ENCODE data around the gene LENG9.

Gene LENG9

DNA sequence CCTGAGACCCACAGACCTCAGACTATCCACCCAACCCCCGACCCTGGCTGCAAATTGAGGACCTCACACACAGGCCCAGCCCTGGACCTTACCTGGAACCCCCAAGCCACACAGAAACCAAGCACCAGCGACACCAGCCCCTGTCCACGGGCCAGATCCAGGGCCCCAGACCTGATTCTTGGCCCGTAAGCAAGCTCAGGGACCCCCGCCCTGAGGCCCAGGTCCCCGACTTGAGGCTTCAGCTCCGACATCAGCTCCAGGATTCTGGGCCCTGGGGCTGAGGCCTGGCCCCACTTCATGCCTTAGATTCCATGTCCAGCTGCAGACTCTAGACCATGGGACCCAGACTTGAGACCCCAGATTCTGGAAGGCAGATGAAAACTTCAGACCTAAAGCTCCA is 42.1 kb downstream of the LENG9 start:
- DNase-seq (ENCODE audit: low spot score): no peak

DNA sequence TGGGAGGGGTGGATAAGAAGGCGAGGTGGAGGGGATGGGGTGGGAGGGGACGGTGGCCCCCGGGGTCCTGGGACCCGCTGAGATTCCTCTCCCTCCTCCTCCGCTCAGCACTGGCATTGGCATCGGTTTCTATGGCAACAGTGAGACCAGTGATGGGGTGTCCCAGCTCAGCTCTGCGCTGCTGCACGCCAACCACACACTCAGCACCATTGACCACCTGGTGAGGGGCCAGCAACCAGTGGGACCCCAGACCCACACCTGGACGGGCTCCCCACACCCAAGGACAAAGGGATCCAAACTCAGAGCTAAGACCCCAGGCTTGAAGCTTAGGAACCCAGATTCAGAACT is 42.4 kb downstream of the LENG9 start:
- DNase-seq (ENCODE audit: low spot score): no peak

DNA sequence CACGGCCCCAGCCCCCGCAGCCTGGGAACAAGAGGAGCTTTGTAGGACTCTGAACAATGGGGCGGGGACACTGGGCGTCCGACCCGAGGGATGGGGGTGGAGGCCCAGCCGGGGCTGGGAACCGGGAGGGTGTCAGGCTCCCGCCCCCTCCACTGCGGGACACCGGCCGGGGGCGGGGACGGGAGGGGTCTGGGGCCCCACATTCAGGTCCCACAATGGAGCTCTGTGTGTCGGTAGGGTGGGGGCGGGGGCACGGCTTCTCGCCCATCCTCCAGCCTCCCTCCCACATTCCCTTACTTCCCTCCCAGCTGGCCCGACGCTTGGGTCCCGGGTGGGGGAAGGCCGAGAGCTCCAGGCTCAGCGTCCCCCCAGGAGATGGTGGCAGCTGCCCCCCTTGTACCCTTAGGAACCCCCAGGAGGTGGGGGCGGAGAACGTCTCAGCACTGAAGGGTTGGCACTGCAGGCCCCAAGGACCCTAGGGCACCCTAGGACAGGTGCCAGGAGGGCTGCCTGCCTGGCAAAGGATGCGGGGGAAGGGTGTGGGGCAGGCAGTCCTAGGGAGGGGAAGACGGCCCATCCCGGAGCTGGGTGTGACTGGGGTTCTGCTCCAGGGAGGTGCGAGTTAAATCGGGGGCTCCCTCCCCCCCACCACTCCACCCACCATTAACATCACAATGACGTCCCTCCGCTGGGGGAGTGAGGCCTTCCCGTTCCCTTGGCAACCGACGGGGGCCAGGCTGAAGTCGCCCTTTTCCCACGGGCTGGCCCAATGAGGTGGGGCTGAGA is 43.0 kb downstream of the LENG9 start:
- no peak for DNase-seq (ENCODE audit: low spot score)

DNA sequence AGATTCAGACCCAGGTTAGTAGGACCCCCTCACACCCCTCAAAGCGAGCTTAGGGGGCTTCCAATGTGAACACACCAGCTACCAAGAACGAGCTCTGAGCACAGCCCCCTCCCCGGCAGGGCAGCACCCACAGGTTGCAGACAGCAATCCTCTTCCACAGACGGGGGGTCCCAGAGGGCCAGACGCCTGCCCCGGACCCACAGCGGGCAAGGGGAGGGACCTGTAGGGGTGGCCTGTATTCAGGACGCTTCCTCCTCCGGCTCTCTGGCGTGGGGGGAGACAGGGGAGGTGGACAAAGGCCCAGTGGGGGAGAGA is 43.6 kb downstream of the LENG9 start:
- DNase-seq (ENCODE audit: low spot score): no peak

DNA sequence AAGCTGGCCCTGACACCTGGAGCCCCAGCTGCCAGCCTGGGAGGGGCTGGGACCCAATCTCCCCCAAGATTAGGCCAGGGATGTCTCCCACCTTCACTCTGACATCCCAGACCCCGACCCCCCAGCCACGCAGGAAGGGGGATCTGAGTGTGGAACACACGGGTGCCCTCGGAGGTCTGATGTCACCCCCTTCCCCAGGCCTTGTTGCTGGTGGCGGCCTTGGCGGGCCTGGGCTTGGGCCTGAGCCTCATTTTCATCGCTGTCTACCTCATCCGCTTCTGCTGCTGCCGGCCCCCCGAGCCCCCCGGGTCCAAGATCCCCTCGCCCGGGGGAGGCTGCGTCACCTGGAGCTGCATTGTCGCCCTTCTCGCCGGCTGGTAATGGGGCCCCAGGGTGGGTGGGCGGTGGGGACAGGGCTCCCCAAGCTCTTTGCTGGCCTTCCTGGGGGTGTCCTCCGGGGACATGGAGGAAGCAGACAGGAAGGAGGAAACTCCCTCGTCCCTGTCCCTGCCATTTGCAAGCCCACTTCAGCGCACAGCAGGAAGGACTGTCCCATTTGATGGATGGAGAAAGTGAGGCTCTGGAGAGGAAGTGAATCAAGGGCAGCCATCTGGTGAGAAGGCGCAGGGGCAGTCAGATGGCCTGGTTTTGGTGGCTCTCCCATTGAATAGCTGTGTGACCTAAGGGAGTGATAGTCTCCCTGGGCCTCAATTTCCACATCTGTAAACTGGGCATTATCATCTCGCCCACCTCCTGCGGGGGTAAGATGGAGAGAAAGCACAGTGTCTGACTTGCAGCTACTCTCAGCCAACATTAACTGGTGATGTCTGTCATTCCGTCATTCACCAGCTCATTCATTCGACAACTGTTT is 44.4 kb downstream of the LENG9 start:
- no peak for DNase-seq (ENCODE audit: low spot score)

DNA sequence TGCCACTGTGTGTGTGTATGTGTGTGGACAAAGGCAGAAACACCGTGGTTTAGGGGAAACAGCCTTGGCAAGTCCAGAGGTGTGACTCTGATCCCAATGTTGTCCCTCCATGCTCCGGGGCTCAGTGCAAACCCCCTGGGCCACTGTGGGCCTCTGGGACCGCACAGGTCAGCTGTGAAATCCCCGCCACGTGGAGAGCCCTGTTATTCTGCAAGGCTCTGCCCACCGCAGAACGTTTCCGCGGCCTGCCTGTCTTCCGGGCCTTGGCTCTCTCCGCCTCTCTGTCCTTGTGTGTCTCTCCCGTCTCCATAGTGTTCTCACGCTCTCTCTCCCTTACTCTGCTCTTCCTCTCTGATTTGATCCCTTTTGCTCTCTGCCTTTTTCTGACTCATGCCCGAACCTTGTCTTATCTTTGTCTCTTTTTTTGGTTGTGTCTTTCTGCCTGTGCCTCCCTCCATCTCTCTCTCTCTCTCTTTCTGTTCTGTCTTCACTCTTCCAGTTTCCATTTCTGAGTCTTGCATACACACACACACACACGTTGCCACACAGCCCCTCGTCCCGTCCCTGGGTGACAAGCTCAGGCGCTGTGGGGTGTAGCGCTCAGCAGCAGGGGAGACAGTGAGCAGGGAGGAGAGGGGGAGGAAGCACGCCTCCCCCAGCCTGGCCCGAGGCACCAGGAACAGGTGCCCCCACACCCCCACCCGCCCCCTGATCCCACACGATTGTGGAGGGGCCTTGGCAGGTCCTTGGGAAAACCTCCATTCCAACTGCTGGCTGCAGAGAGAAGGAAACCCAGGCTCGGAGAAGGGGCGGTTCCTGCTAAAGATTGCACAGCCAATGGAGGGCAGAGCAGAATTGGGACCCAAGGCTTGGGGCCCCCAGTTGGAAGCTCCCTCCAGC is 45.3 kb downstream of the LENG9 start:
- DNase-seq (ENCODE audit: low spot score): no peak

DNA sequence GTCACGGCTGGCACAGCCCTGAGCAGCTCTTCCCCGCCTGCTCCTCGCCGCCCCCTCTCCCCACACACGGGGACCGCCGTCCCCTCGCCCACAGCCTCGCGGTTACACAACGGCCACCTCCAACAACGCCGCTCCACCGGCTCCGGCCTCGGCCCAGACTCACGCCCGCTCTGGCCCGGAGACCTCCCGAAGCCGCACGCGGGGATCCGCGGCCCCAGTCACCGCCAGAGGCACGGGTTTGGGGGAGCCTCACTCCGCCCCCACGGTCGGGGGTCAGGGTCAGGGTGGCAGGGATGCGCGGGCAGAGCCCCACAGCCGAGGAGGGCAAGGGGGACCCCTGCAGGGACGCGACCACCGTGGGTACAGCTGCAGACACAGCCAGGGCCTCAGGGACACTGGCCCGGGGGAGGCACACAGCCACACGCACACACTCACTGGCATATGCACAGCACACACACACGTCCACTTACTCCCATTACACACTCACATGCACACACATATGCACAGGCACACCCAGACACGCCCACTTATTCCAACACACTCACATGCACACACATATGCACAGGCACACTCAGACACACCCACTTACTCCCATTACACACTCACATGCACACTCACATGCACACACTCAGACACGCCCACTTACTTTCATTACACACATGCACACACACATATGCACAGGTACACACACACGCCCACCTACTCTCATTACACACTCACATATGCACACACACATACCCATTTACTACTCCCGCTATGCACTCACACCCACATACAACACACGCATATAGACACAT is 46.7 kb downstream of the LENG9 start:
- DNase-seq (ENCODE audit: low spot score): no peak

DNA sequence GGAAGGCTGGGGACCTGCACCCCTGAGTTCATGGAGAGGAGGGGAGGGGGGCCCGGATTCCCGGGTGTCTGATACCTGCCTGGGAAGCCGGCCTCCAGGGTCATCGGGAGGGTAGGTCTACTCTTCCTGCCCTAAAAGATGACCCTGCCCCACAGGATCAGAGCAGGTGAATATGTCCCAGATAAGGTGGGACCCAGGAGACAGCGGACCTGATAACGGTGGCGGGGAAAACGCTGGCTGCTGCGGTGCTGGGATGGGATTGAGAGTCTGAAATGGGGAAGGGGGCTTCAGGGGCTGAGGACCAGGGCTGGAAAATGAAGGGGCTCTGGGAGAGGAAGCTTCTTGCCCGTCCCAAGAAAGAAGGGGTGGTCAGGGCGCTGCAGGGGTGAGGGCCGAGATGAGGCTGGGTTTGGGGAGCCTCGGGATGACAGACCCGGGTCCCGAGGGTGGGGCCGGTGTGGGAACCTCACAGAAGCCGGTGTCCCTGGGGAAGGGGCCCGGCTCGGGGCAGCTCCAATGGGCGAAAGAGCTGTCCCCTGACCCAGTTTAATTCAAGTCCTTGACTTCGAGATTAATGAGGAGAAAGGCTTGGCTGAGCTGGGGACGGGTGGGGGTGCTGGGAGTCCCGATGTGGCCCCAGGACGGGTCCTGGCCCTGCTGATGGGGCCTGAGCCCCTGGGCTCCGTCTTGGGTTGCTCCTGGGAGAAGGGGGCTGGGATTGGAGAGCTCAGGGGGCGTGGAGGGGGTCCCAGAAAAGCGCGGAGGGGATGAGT is 47.5 kb downstream of the LENG9 start:
- DNase-seq (ENCODE audit: low spot score): no peak

DNA sequence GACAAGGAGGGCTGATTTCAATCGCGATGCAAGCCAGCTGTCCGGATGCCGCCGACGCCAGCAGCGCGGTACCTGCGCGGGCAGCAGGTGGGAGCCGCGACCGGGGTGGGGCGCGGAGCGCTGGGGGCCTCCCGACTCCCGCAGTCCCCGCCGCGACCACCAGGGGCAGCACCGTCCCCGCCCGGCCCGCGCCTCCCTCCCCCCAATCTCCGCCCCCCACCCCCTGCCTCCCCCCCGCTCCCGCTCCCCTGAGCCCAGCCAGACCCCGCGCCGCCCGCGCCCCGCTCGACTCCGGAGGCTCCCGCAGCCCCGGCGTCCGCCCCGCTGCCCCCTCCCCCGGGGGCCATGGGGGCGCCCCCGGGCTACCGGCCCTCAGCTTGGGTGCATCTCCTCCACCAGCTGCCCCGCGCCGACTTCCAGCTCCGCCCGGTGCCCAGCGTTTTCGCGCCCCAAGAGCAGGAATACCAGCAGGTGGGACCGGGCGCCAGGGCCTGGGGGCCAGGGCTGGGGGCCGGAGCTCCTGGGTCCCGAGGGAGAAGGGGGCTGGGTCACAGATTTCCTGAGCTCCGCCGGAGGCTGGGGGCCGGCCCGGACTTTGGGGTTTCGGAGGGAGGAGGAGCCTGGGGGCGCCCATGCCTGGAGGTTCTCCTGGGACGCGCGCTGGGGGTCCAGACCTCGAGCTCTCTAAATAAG is 48.2 kb downstream of the LENG9 start, which contains the start of gene TTYH1:
Gene TTYH1, plus strand, starts transcription at position 257 of the 693 bp plus-strand sequence. Its CDS starts 89 bp downstream, at position 346.
- no peak for DNase-seq (ENCODE audit: low spot score)

DNA sequence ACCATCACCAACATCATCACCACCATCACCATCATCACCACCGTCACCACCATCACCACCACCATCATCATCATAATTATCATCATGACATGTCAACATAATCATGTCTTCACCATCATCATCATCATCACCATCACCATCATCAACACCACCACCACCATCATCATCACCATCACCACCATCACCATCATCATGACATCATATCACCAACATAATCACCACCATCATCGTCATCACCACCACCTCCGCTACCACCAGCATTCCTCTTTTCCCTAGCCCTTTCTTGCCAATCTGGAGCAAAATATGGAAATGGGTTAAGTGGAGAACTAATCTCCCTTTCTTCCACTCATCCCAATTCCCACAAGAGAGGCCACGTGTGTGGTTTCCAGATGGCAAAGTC is 49.4 kb downstream of the LENG9 start:
- DNase-seq (ENCODE audit: low spot score): no peak

DNA sequence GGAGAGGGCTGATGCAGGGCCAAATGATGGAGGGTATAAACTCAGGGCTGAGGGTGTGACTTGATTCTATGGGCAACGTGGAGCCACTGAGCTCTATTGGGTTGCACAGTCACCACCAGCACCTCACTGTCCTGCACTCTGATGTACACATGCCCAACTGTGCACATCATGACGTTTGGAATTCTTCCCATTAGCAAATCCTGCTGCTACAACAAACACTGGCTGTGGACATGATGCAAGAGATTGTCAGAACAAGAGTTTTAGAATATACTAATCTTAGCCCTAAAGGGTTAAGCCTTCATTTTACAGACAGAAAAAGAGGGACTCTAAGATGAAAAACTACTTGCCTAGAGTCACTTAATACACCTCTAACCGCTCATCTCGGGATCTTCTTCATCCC is 50.7 kb downstream of the LENG9 start:
- no peak for DNase-seq (ENCODE audit: low spot score)
